H1 (cell line): ENCODE results near the gene SH3GL1. TPM values are rescaled to one million over a fixed set of nuclear protein-coding genes. Genes with fewer than 3 reads are reported as not detected.

Experiments used
- CTCF ChIA-PET: fragments of 300-600 bp; sonication (Branson Sonifier 250); formaldehyde crosslinking; loops from one replicate; lab custom pipeline; 2021; ENCODE audit not compliant: partially characterized antibody; lab: Charles Lee
- POLR2A ChIA-PET: fragments of 300-600 bp; sonication (Branson Sonifier 250); formaldehyde crosslinking; loops from one replicate; lab custom pipeline; 2021; ENCODE audit warnings: inconsistent platforms; ENCODE audit not compliant: partially characterized antibody; lab: Charles Lee
- DNase-seq, 2 experiments: peaks; one replicate each; pipeline versions ENCODE4 v3.0.0 to v3.0.0-alpha.2; 2010 to 2022; ENCODE audit warnings: low spot score in 2 of 2, low read depth in 1 of 2, mixed read lengths in 1 of 2
- FAIRE-seq: peaks from 2 replicates; lab custom pipeline; 2011; peaks lifted over from hg19 to GRCh38; lab: Jason Lieb, UNC
- H2AFZ ChIP-seq: 2 replicates; pipeline ENCODE4 v1.8.1; 2012; ENCODE audit warnings: low read length, inconsistent platforms
- H2AK5ac ChIP-seq: 2 replicates; pipeline ENCODE4 v1.6.1; 2013; ENCODE audit warnings: low read depth, low read length
- H2BK120ac ChIP-seq: replicated peaks from 2 replicates; pipeline ENCODE3; 2013; ENCODE audit warnings: low read depth, low read length, inconsistent platforms
- H2BK12ac ChIP-seq: 2 replicates; pipeline ENCODE4 v1.6.1; 2013; ENCODE audit warnings: low read depth, low read length
- H2BK15ac ChIP-seq: 2 replicates; pipeline ENCODE4 v1.6.1; 2013; ENCODE audit warnings: low read length
- H2BK20ac ChIP-seq: 2 replicates; pipeline ENCODE4 v1.6.1; 2013; ENCODE audit warnings: low read length
- H2BK5ac ChIP-seq: 2 replicates; pipeline ENCODE4 v1.6.1; 2013; ENCODE audit warnings: low read depth, low read length
- H3K14ac ChIP-seq: 2 replicates; pipeline ENCODE4 v1.6.1; 2013; ENCODE audit warnings: inconsistent platforms; ENCODE audit not compliant: insufficient read length
- H3K18ac ChIP-seq: 2 replicates; pipeline ENCODE4 v1.6.1; 2013; ENCODE audit warnings: low read length; ENCODE audit errors: extremely low read depth
- H3K23ac ChIP-seq: 2 replicates; pipeline ENCODE4 v1.6.1; 2013; ENCODE audit warnings: inconsistent platforms; ENCODE audit not compliant: insufficient read length
- H3K23me2 ChIP-seq: 2 replicates; pipeline ENCODE4 v1.6.1; 2013; ENCODE audit warnings: low read depth, low read length
- H3K27ac ChIP-seq: 2 replicates; pipeline ENCODE4 v1.6.1; 2011; ENCODE audit warnings: low read depth, low read length, inconsistent platforms
- H3K27me3 ChIP-seq, 4 experiments: replicated peaks in 1 of 4; 1 replicate in 1 of 4; 2 replicates in 3 of 4; pipeline versions ENCODE4 v1.6.1 to v1.8.1; 2011 to 2013; ENCODE audit warnings: low read length in 3 of 4, mild to moderate bottlenecking in 3 of 4, inconsistent platforms in 2 of 4, mixed read lengths in 2 of 4, moderate library complexity in 1 of 4; ENCODE audit not compliant: control insufficient read depth in 3 of 4, insufficient read depth in 3 of 4; ENCODE audit errors: extremely low read depth in 1 of 4
- H3K36me3 ChIP-seq, 4 experiments: 2 replicates each; pipeline versions ENCODE4 v1.6.1 to v1.8.1; 2011 to 2013; ENCODE audit warnings: mild to moderate bottlenecking in 4 of 4, low read length in 3 of 4, moderate library complexity in 2 of 4, control low read depth in 1 of 4, inconsistent platforms in 1 of 4; ENCODE audit not compliant: insufficient read depth in 4 of 4, control insufficient read depth in 2 of 4
- H3K4ac ChIP-seq: replicated peaks from 2 replicates; pipeline ENCODE3; 2013; ENCODE audit warnings: low read length, low read depth, mixed read lengths, inconsistent platforms; ENCODE audit not compliant: insufficient read length
- H3K4me1 ChIP-seq, 4 experiments: replicated peaks in 1 of 4; 1 replicate in 1 of 4; 2 replicates in 3 of 4; pipeline versions ENCODE4 v1.6.1 to v1.8.1; 2011 to 2013; ENCODE audit warnings: low read length in 3 of 4, inconsistent platforms in 2 of 4, mixed read lengths in 1 of 4; ENCODE audit not compliant: insufficient read depth in 4 of 4, control insufficient read depth in 3 of 4
- H3K4me2 ChIP-seq, 2 experiments: 2 replicates each; pipeline versions ENCODE4 v1.6.1 to v1.8.1; 2011 to 2013; ENCODE audit warnings: low read depth in 2 of 2, low read length in 2 of 2, control low read depth in 1 of 2, inconsistent platforms in 1 of 2, mild to moderate bottlenecking in 1 of 2; ENCODE audit not compliant: insufficient read depth in 1 of 2
- H3K4me3 ChIP-seq, 4 experiments: fragments of 200-600, 300-600 bp in 1 of 4; sonication (generic), shearing (Covaris generic), sonication (Bioruptor Twin) in 1 of 4; 2 replicates each; pipeline versions ENCODE4 v1.5.1 to v1.8.1; 2011 to 2016; ENCODE audit warnings: low read length in 4 of 4, low read depth in 3 of 4, control low read depth in 2 of 4, inconsistent platforms in 2 of 4, mild to moderate bottlenecking in 2 of 4, mixed read lengths in 1 of 4, moderate library complexity in 1 of 4; ENCODE audit not compliant: insufficient read depth in 2 of 4; ENCODE audit errors: extremely low read depth in 1 of 4
- H3K56ac ChIP-seq: replicated peaks from 2 replicates; pipeline ENCODE3; 2013; ENCODE audit warnings: low read depth, mild to moderate bottlenecking, mixed read lengths, low read length, inconsistent platforms; ENCODE audit not compliant: insufficient read length
- H3K79me1 ChIP-seq: 2 replicates; pipeline ENCODE4 v1.6.1; 2013; ENCODE audit warnings: low read depth, low read length, control low read depth
- H3K79me2 ChIP-seq, 2 experiments: 2 replicates each; pipeline versions ENCODE4 v1.6.1 to v1.8.1; 2012 to 2013; ENCODE audit warnings: low read length in 2 of 2, mild to moderate bottlenecking in 2 of 2, inconsistent platforms in 1 of 2; ENCODE audit not compliant: insufficient read depth in 2 of 2, control insufficient read depth in 1 of 2
- H3K9ac ChIP-seq, 4 experiments: replicated peaks in 1 of 4; 1 replicate in 1 of 4; 2 replicates in 3 of 4; pipeline versions ENCODE4 v1.6.1 to v1.8.1; 2011 to 2013; ENCODE audit warnings: low read depth in 3 of 4, low read length in 3 of 4, control low read depth in 2 of 4, mild to moderate bottlenecking in 2 of 4, moderate library complexity in 2 of 4, inconsistent platforms in 1 of 4; ENCODE audit errors: extremely low read depth in 1 of 4
- H3K9me3 ChIP-seq, 2 experiments: 2 replicates each; pipeline versions ENCODE4 v1.6.1 to v1.8.1; 2012 to 2013; ENCODE audit warnings: mild to moderate bottlenecking in 2 of 2, moderate library complexity in 2 of 2, control low read depth in 1 of 2, inconsistent platforms in 1 of 2, low read depth in 1 of 2, low read length in 1 of 2, mixed read lengths in 1 of 2; ENCODE audit not compliant: insufficient read depth in 2 of 2
- H4K20me1 ChIP-seq, 2 experiments: replicated peaks in 1 of 2; 2 replicates each; pipeline versions ENCODE3 to v1.8.1; 2011 to 2013; ENCODE audit warnings: inconsistent platforms in 2 of 2, low read length in 2 of 2, mild to moderate bottlenecking in 1 of 2; ENCODE audit not compliant: insufficient read depth in 2 of 2, control insufficient read depth in 1 of 2
- H4K5ac ChIP-seq: 2 replicates; pipeline ENCODE4 v1.6.1; 2013; ENCODE audit warnings: low read length, low read depth, mixed read lengths, inconsistent platforms; ENCODE audit not compliant: insufficient read length
- H4K8ac ChIP-seq: 2 replicates; pipeline ENCODE4 v1.8.0; 2013; ENCODE audit warnings: mild to moderate bottlenecking, moderate library complexity, low read length, inconsistent platforms; ENCODE audit not compliant: insufficient read depth; ENCODE audit errors: extremely low read depth
- H4K91ac ChIP-seq: replicated peaks from 2 replicates; pipeline ENCODE3; 2013; ENCODE audit warnings: low read length, mixed read lengths, inconsistent platforms; ENCODE audit not compliant: insufficient read length
- ATF3 ChIP-seq: IDR thresholded peaks from 2 replicates; pipeline ENCODE4 v1.6.1; 2011; ENCODE audit warnings: low read depth, mild to moderate bottlenecking, low read length; ENCODE audit not compliant: insufficient read depth
- HDAC2 ChIP-seq, 2 experiments: fragments of 300-600 bp in 1 of 2; sonication (generic) in 1 of 2; IDR thresholded peaks; 2 replicates each; pipeline ENCODE4 v1.6.1; 2011 to 2012; ENCODE audit warnings: low read depth in 2 of 2, low read length in 2 of 2, mild to moderate bottlenecking in 2 of 2, moderate library complexity in 2 of 2, borderline replicate concordance in 1 of 2, inconsistent platforms in 1 of 2
- MAFK ChIP-seq: IDR thresholded peaks from 2 replicates; pipeline ENCODE4 v1.6.1; 2012; ENCODE audit warnings: low read depth, mild to moderate bottlenecking, improper control_type of control experiment, low read length
- MAX ChIP-seq: IDR thresholded peaks from 2 replicates; pipeline ENCODE4 v1.6.1; 2012; ENCODE audit warnings: inconsistent platforms
- RBBP5 ChIP-seq: IDR thresholded peaks from 2 replicates; pipeline ENCODE4 v1.7.1; 2012; ENCODE audit warnings: low read depth, mild to moderate bottlenecking, inconsistent platforms, low read length, moderate library complexity, borderline replicate concordance
- RNF2 ChIP-seq: fragments of 200-900, 300-1000 bp; sonication (generic); IDR thresholded peaks from 2 replicates; pipeline ENCODE4 v1.7.1; 2016; ENCODE audit warnings: borderline replicate concordance, low read depth, mild to moderate bottlenecking, antibody characterized with exemption, low read length; ENCODE audit not compliant: poor library complexity, severe bottlenecking; ENCODE audit errors: missing control alignments
- WGBS, 2 experiments: shearing (Covaris generic) in 1 of 2; methylation state at CpG; one replicate each; pipeline versions ENCODE4 v1.1.6 to v1.1.7; 2013 to 2015; ENCODE audit warnings: low lambda C conversion rate in 2 of 2, mixed read lengths in 2 of 2, inconsistent platforms in 1 of 2, low coverage in 1 of 2, missing lambda C conversion rate in 1 of 2; ENCODE audit not compliant: insufficient replicate concordance in 2 of 2, insufficient coverage in 1 of 2, insufficient read length in 1 of 2; ENCODE audit errors: extremely low coverage in 1 of 2, missing lambda C conversion rate in 1 of 2; 5-methylcytosine and 5-hydroxymethylcytosine counted together
- polyA plus RNA-seq, 7 experiments: library from polyadenylated mRNA; depleted of rRNA in 3 of 7; stranded (reverse) in 5 of 7; unstranded in 2 of 7; fragments of >200 nt in 5 of 7; fragments of 200-250 nt in 2 of 7; gene quantifications; 1 replicate in 5 of 7; 2 replicates in 1 of 7; 4 replicates in 1 of 7; pipeline versions ENCODE4 v1.2.1 to v1.2.3, GENCODE V29; 2011 to 2013; ENCODE audit warnings: missing spikeins in 2 of 7, mixed read lengths in 2 of 7
- total RNA-seq: library from RNA; stranded (reverse); fragmentation: NEBNext Ultra II Directional; extraction: Animal tissue kit (Norgen Biotek cat#: 25700); gene quantifications from 2 replicates; pipeline ENCODE4 v1.2.1, GENCODE V29; 2021

SH3GL1 gene
- total and polyA plus RNA-seq, 2 of the 8 experiments (the other 6 are each of a cell fraction or from before 2014, with no cell fraction given) = 81.5 to 102 TPM

GRCh38 chr19:4385291-4386040, 14.9 kb downstream of the SH3GL1 start:
- Histone ChIP-seq H2BK20ac (no peak overlapping the region), H4K20me1 (peaks cover 12 to 44% of the 10 kb centered on the region in 2 experiments), H3K79me2 (peaks cover 0 to 67% of the 10 kb centered on the region in 2 experiments; a peak in 2 of 4 replicates), H2BK120ac (no peak overlapping the region), H3K4me2 (0 out of 4 replicates have a peak overlapping the region, but pooled peaks of 1 of the 2 experiments have one; percentile 5), H3K27me3 (no peaks in the 10 kb centered on the region), H3K56ac (no peak overlapping the region), H3K23me2 (no peaks in the 10 kb centered on the region), H4K5ac (no peak overlapping the region), H3K36me3 (no peaks in the 10 kb centered on the region; a peak in 1 of 8 replicates), H3K4me3 (no peak overlapping the region), H4K8ac (peak overlapping the region; percentile 14), H3K23ac (no peak overlapping the region), H2AFZ (no peak overlapping the region), H3K14ac (no peak overlapping the region), H2BK15ac (no peak overlapping the region), H2AK5ac (no peak overlapping the region), H3K27ac (no peak overlapping the region), H3K4me1 (peaks cover 0 to 16% (median 12%) of the 10 kb centered on the region in 4 experiments; a peak in 6 of 7 replicates), H3K18ac (no peak overlapping the region), H3K4ac (no peak overlapping the region), H4K91ac (no peak overlapping the region), H3K9ac (no peak overlapping the region), H3K79me1 (peaks cover 36% of the 10 kb centered on the region), H2BK12ac (no peak overlapping the region), H3K9me3 (no peaks in the 10 kb centered on the region), H2BK5ac (peak overlapping the region; percentile 24; the same call in 1 of the 2 replicates)
- DNase-seq = no peak
- ChIA-PET CTCF (interaction anchor here (1.2 to 7.2 kb wide), 4 partner anchors 9 to 118 kb away, joined by 3 to 72 read pairs (median 5); no protein-coding TSS in a partner anchor), POLR2A (interaction anchor here (0.9 to 2.7 kb wide), 7 partner anchors 10 to 136 kb away, joined by 3 to 11 read pairs (median 5); no protein-coding TSS in a partner anchor)
- 87% methylated on average over 15 of the region's 15 CpGs; no CpG with 5 or more reads in 1 of the 2 experiments for WGBS, 2 experiments
- TF ChIP-seq RNF2 (no peak), MAX (no peak), HDAC2 (IDR thresholded peaks at IDR 0.05; ENCODE audit: borderline replicate concordance in 1 of 2, low read depth in 2 of 2, low read length in 2 of 2) (no peak), RBBP5 (no peak), MAFK (no peak), ATF3 (no peak)
- FAIRE-seq = no peak
